HG02981 (cell line): ENCODE measurements around the gene P3H3.

Experiments
- ATAC-seq: cut with Tn5 transposase; IDR thresholded peaks from one replicate; pipeline ENCODE4 v1.9.1; 2021; ENCODE audit warnings: mild to moderate bottlenecking, moderate library complexity; ENCODE audit not compliant: unreplicated experiment

Gene P3H3

GRCh38 chr12:6796576-6796975 lies 31.6 kb upstream of the P3H3 start:
- ATAC-seq, result no peak

- ATAC-seq, result no peak
Observed at GRCh38 chr12:6799147-6799546, 29.1 kb upstream of the P3H3 start.

- ATAC-seq, result no peak
Observed at GRCh38 chr12:6807170-6807569, 21.0 kb upstream of the P3H3 start.

GRCh38 chr12:6809056-6809455 lies 19.2 kb upstream of the P3H3 start:
- no peak for ATAC-seq

GRCh38 chr12:6810758-6811157 lies 17.4 kb upstream of the P3H3 start:
- no peak for ATAC-seq

- ATAC-seq, result no peak
Observed at GRCh38 chr12:6813363-6813762, 14.8 kb upstream of the P3H3 start.

- ATAC-seq, result no peak
Observed at GRCh38 chr12:6816598-6816997, 11.6 kb upstream of the P3H3 start.

GRCh38 chr12:6817098-6817497 lies 11.1 kb upstream of the P3H3 start:
- ATAC-seq, result no peak

- no peak for ATAC-seq
Observed at GRCh38 chr12:6817662-6818157, 10.5 kb upstream of the P3H3 start.

GRCh38 chr12:6818222-6818621 lies 10.0 kb upstream of the P3H3 start:
- ATAC-seq, result no peak

GRCh38 chr12:6818645-6819044 lies 9.6 kb upstream of the P3H3 start:
- no peak for ATAC-seq

GRCh38 chr12:6819106-6820030 lies 8.8 kb upstream of the P3H3 start:
- ATAC-seq, result no peak

GRCh38 chr12:6820166-6820565 lies 8.0 kb upstream of the P3H3 start:
- no peak for ATAC-seq

GRCh38 chr12:6821591-6822425 lies 6.4 kb upstream of the P3H3 start, which contains the start of gene GPR162:
TSS of gene GPR162 (plus strand) at chr12:6821821. CDS start at chr12:6823899, 2,078 bp downstream.
- ATAC-seq, result no peak

- no peak for ATAC-seq
Observed at GRCh38 chr12:6822426-6823135, 5.6 kb upstream of the P3H3 start.

GRCh38 chr12:6823182-6824084 lies 4.8 kb upstream of the P3H3 start:
- no peak for ATAC-seq

GRCh38 chr12:6824085-6824775 lies 4.0 kb upstream of the P3H3 start:
- no peak for ATAC-seq

- no peak for ATAC-seq
Observed at GRCh38 chr12:6824901-6825381, 3.3 kb upstream of the P3H3 start.
